Prostate gland (tissue), 2 donors: ENCODE measurements around the gene SLC9B1. TPM values are rescaled to one million over a fixed set of nuclear protein-coding genes. Genes with fewer than 3 reads are reported as not detected.
"Not testable (repeated sequence)": the region's sequence is repeated elsewhere in the genome, so short reads cannot be mapped to it uniquely, and the experiment has no call there.

Experiments
- DNase-seq: peaks from one replicate; pipeline ENCODE4 v3.0.0-alpha.2; 2019; ENCODE audit warnings: low spot score
- H3K27ac ChIP-seq, 2 donors: fragments of 200-600 bp; sonication (generic); 2 replicates each; pipeline ENCODE4 v1.5.1; 2017 to 2019
- H3K27me3 ChIP-seq: fragments of 200-600 bp; sonication (generic); replicated peaks from 2 replicates; pipeline ENCODE4 v1.5.1; 2019; ENCODE audit not compliant: insufficient read depth
- H3K36me3 ChIP-seq, 2 donors: fragments of 200-600 bp; sonication (generic); 1 replicate in 1 of 2; 2 replicates in 1 of 2; pipeline versions ENCODE4 v1.5.1 to v1.8.1; 2017 to 2019
- H3K4me1 ChIP-seq: fragments of 200-600 bp; sonication (generic); replicated peaks from 2 replicates; pipeline ENCODE4 v1.5.1; 2019
- H3K4me3 ChIP-seq, 2 donors: fragments of 200-600 bp; sonication (generic); 2 replicates each; pipeline ENCODE4 v1.5.1; 2017 to 2019
- H3K9me3 ChIP-seq: fragments of 200-600 bp; sonication (generic); 2 replicates; pipeline ENCODE4 v1.5.1; 2017
- CTCF ChIP-seq, 4 experiments: fragments of 200-600 bp in 2 of 4; fragments of 450-650 bp in 2 of 4; sonication (generic) in 2 of 4; IDR thresholded peaks; 1 replicate in 3 of 4; 2 replicates in 1 of 4; pipeline ENCODE4 v1.5.1; 2016 to 2019; ENCODE audit warnings: antibody characterized with exemption in 4 of 4, mild to moderate bottlenecking in 2 of 4, moderate library complexity in 2 of 4
- POLR2A ChIP-seq: fragments of 450-650 bp; IDR thresholded peaks from one replicate; pipeline ENCODE4 v1.6.1; 2016; ENCODE audit warnings: antibody characterized with exemption, mild to moderate bottlenecking
- POLR2AphosphoS5 ChIP-seq: sonication (generic); formaldehyde crosslinking; IDR thresholded peaks from one replicate; pipeline ENCODE4 v1.6.1; 2017; ENCODE audit warnings: antibody characterized with exemption
- WGBS: methylation state at CpG from one replicate; pipeline ENCODE4 v1.1.5; 2018; 5-methylcytosine and 5-hydroxymethylcytosine counted together
- intact Hi-C: fragments of 100-400 bp; cut with DNase I; formaldehyde crosslinking; loops from one replicate; pipeline ENCODE4 v1.14.2; 2022
- total RNA-seq, 2 donors: library from RNA; depleted of rRNA; stranded (reverse); fragments of >200 nt; gene quantifications; one replicate each; pipeline ENCODE4 v1.1.0, GENCODE V29; 2016

The SLC9B1 gene
- total RNA-seq, 2 donors from 2014 or later = 9.3 TPM; not detected in 1

GRCh38 chr4:102869569-102870197 lies 149.8 kb downstream of the SLC9B1 start:
- Histone ChIP-seq H3K4me3 (peak overlapping the region; percentile 62 to 67), H3K27me3 (no peaks in the 10 kb centered on the region), H3K9me3 (no peaks in the 10 kb centered on the region), H3K27ac (peak overlapping the region; percentile 89 to 99), H3K4me1 (no peaks in the 10 kb centered on the region), H3K36me3 (no peaks in the 10 kb centered on the region)
- intact Hi-C loops = loop anchor here (5.0 to 10.0 kb wide), 2 partner anchors 205 to 367 kb away; partner anchors contain the start of genes NFKB1 and SLC9B2
- 18% methylated on average over 19 of the region's 19 CpGs for WGBS
- TF ChIP-seq POLR2AphosphoS5 = no peak
- no peak for TF ChIP-seq POLR2A
- TF ChIP-seq CTCF (IDR thresholded peaks at IDR 0.05) = no peak
- no peak for DNase-seq

GRCh38 chr4:102868781-102869568 lies 150.5 kb downstream of the SLC9B1 start, which contains the start of gene CISD2:
CISD2 (plus strand) TSS chr4:102868992; CDS start chr4:102869085, 93 bp downstream.
- intact Hi-C loops = loop anchor here (1.0 to 10.0 kb wide), 2 partner anchors 41 to 206 kb away; partner anchors contain the start of gene SLC9B2
- no peaks in the 10 kb centered on the region for H3K27me3 ChIP-seq
- peak within 1 kb of the TSS; percentile 62 to 67 for H3K4me3 ChIP-seq
- DNase-seq = peak; percentile 91
- TF ChIP-seq CTCF (IDR thresholded peaks at IDR 0.05) (peak in 1 of 4 experiments; percentile 26), POLR2A (peak; percentile 72), POLR2AphosphoS5 (peak; percentile 72)
- no peaks in the 10 kb centered on the region for H3K9me3 ChIP-seq
- WGBS = under 1% methylated on average over 64 of the region's 71 CpGs
- peak within 1 kb of the TSS; percentile 89 to 99 for H3K27ac ChIP-seq
- no peaks in the 10 kb centered on the region for H3K4me1 ChIP-seq
- no peaks in the 10 kb centered on the region for H3K36me3 ChIP-seq

- intact Hi-C loops = loop anchor here (1.0 to 10.0 kb wide), 2 partner anchors 40 to 207 kb away; partner anchors contain the start of gene SLC9B2
- 28% methylated on average over 23 of the region's 23 CpGs for WGBS
- no peaks in the 10 kb centered on the region for H3K36me3 ChIP-seq
- DNase-seq = no peak
- peak overlapping the region; percentile 89 to 99 for H3K27ac ChIP-seq
- H3K9me3 ChIP-seq = no peaks in the 10 kb centered on the region
- peak overlapping the region; percentile 62 to 67 for H3K4me3 ChIP-seq
- H3K4me1 ChIP-seq = no peaks in the 10 kb centered on the region
- H3K27me3 ChIP-seq = no peaks in the 10 kb centered on the region
- no peak for TF ChIP-seq CTCF (IDR thresholded peaks at IDR 0.05)
- TF ChIP-seq POLR2A = no peak
- TF ChIP-seq POLR2AphosphoS5 = peak; percentile 16
Observed at GRCh38 chr4:102868153-102868780, 151.2 kb downstream of the SLC9B1 start.

- Histone ChIP-seq H3K27ac (peak overlapping the region; percentile 89 to 99), H3K4me1 (no peaks in the 10 kb centered on the region), H3K27me3 (no peaks in the 10 kb centered on the region), H3K9me3 (no peaks in the 10 kb centered on the region), H3K4me3 (peak overlapping the region; percentile 62 to 67), H3K36me3 (no peaks in the 10 kb centered on the region)
- no peak for TF ChIP-seq CTCF (IDR thresholded peaks at IDR 0.05)
- TF ChIP-seq POLR2A = no peak
- no peak for TF ChIP-seq POLR2AphosphoS5
- WGBS = 89% methylated on average over 12 of the region's 12 CpGs
- no peak for DNase-seq
- intact Hi-C loops = loop anchor here (1.0 to 10.0 kb wide), 2 partner anchors 39 to 207 kb away; partner anchors contain the start of gene SLC9B2
Observed at GRCh38 chr4:102867278-102868152, 152.0 kb downstream of the SLC9B1 start.

- DNase-seq, H3K4me3 ChIP-seq, H3K27me3 ChIP-seq, H3K9me3 ChIP-seq, H3K4me1 ChIP-seq, H3K36me3 ChIP-seq, H3K27ac ChIP-seq: not testable (repeated sequence)
- WGBS = 95% methylated on average over 5 of the region's 5 CpGs
- intact Hi-C loops = loop anchor here (10.0 kb wide), 1 partner anchor 209 kb away; the partner anchor contains the start of gene SLC9B2
Observed at GRCh38 chr4:102865327-102865726, 154.2 kb downstream of the SLC9B1 start.
